Renal cortex interstitium (tissue), 11 donors: ENCODE measurements around the gene LCN9. TPM values are rescaled to one million over a fixed set of nuclear protein-coding genes. Genes with fewer than 3 reads are reported as not detected.

ENCODE experiments used
- DNase-seq, 11 donors: peaks; one replicate each; pipeline ENCODE4 v3.0.0-alpha.2; 2013; ENCODE audit warnings: low read depth in 9 of 11, low spot score in 4 of 11; ENCODE audit errors: extremely low read depth in 1 of 11
- polyA plus RNA-seq, 3 donors: library from polyadenylated mRNA; unstranded; fragments of 120-200 nt; gene quantifications; one replicate each; pipeline ENCODE4 v1.2.1, GENCODE V29; 2013; ENCODE audit not compliant: insufficient read length in 3 of 3

The LCN9 gene
- polyA plus RNA-seq, 3 donors, result not detected

- no peak for DNase-seq
Observed at GRCh38 chr9:135692410-135692809, 29.3 kb downstream of the LCN9 start.

GRCh38 chr9:135693265-135693664 lies 30.2 kb downstream of the LCN9 start:
- DNase-seq, result no peak

GRCh38 chr9:135693771-135694170 lies 30.7 kb downstream of the LCN9 start:
- no peak for DNase-seq

- DNase-seq, result no peak
Observed at GRCh38 chr9:135694414-135694813, 31.3 kb downstream of the LCN9 start.

- DNase-seq, result no peak
Observed at GRCh38 chr9:135695036-135695435, 31.9 kb downstream of the LCN9 start.

GRCh38 chr9:135695642-135696041 lies 32.5 kb downstream of the LCN9 start:
- DNase-seq, result no peak

- no peak for DNase-seq
Observed at GRCh38 chr9:135696446-135696845, 33.3 kb downstream of the LCN9 start.

- no peak for DNase-seq
Observed at GRCh38 chr9:135697226-135697625, 34.1 kb downstream of the LCN9 start.

- no peak for DNase-seq
Observed at GRCh38 chr9:135698236-135698635, 35.1 kb downstream of the LCN9 start.

GRCh38 chr9:135698767-135699166 lies 35.7 kb downstream of the LCN9 start:
- no peak for DNase-seq

- DNase-seq, result no peak
Observed at GRCh38 chr9:135699440-135699839, 36.3 kb downstream of the LCN9 start, which contains the start of gene SOHLH1. TSS of gene SOHLH1 (minus strand) at chr9:135699481. CDS start at chr9:135699467, 14 bp downstream.

- no peak for DNase-seq
Observed at GRCh38 chr9:135700525-135700924, 37.4 kb downstream of the LCN9 start.

GRCh38 chr9:135701067-135701958 lies 38.2 kb downstream of the LCN9 start:
- DNase-seq, result no peak

- DNase-seq, result peak in 9 of 11 donors; percentile 20 to 61 (median 47)
Observed at GRCh38 chr9:135701959-135702721, 39.0 kb downstream of the LCN9 start, which contains the start of gene KCNT1. TSS of gene KCNT1 (plus strand) at chr9:135702185. CDS start at chr9:135702259, 74 bp downstream.

- no peak for DNase-seq
Observed at GRCh38 chr9:135703726-135704125, 40.6 kb downstream of the LCN9 start.

- no peak for DNase-seq
Observed at GRCh38 chr9:135704483-135704882, 41.4 kb downstream of the LCN9 start.

- no peak for DNase-seq
Observed at GRCh38 chr9:135705376-135705775, 42.3 kb downstream of the LCN9 start.

GRCh38 chr9:135706288-135706687 lies 43.2 kb downstream of the LCN9 start:
- DNase-seq, result no peak

GRCh38 chr9:135707252-135708138 lies 44.4 kb downstream of the LCN9 start:
- DNase-seq, result no peak
